LoVo (cell line): Measurements from ENCODE around the gene ESCO1.
A peak's percentile ranks its signal among the peaks of the same experiment; 100 is the strongest.

Experiments
- DNase-seq: peaks from one replicate; pipeline ENCODE4 v3.0.0-alpha.2; 2016; ENCODE audit warnings: low spot score

The ESCO1 gene

DNA sequence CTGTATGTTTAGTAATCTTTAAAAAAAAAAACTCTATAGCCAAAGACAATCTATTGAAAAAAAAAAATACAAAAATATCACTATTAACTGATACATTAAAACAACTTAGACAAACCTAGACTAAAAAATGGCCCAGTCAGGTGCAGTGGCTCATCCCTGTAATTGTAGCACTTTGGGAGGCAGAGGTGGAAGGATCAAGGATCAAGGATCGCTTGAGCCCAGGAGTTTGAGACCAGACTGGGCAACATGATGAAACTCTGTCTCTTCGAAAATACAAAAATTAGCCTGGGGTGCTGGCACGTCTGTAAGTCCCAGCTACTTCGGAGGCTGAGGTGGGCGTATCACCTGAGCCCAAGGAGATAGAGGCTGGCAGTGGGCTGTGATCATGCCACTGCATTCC, 16.1 kb downstream of the ESCO1 start:
- DNase-seq = no peak

GRCh38 chr18:21575656-21576055, 24.8 kb downstream of the ESCO1 start:
- no peak for DNase-seq

GRCh38 chr18:21571772-21572171, 28.7 kb downstream of the ESCO1 start:
- no peak for DNase-seq

- DNase-seq = no peak
Measured at GRCh38 chr18:21559195-21559594, 41.3 kb downstream of the ESCO1 start.

- DNase-seq = no peak
Measured at GRCh38 chr18:21557607-21558253, 42.8 kb downstream of the ESCO1 start.

DNA sequence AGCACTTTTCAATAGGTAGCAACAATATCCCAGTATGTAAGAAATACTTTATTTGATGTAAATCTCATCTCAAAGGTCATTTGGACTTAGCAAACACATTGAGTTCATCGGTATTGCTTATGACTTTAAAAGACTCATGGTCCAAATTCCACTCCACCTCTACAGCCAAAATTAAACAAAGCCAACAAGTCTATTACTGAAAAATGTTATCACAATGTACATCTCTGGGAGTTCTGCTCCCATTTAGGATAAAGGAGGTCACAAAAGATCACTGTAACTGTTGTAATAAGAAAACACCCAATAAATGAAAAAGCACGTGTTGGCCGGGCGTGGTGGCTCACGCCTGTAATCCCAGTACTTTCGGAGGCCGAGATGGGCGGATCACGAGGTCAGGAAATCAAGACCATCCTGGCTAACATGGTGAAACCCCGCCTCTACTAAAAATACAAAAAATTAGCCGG, 50.0 kb downstream of the ESCO1 start:
- no peak for DNase-seq

GRCh38 chr18:21548647-21549046, 51.9 kb downstream of the ESCO1 start:
- no peak for DNase-seq

DNA sequence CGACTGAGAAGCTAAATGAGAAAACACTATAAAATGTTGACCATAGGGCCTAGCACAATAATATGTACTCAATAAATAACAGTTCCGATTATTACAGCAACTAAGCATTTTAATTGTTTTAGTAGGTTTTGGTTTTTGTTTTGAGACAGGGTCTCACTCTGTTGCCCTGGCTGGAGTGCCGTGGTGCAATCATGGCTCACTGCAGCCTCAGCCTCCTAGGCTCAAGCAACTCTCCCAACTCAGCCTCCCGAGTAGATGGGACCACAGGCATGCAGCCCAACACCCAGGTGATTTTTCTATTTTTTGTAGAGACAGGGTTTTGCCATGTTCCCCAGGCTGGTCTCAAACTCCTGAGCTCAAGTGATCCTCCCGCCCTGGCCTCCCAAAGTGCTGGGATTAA, 54.1 kb downstream of the ESCO1 start:
- no peak for DNase-seq

- no peak for DNase-seq
Measured at GRCh38 chr18:21538230-21538629, 62.3 kb downstream of the ESCO1 start.

DNA sequence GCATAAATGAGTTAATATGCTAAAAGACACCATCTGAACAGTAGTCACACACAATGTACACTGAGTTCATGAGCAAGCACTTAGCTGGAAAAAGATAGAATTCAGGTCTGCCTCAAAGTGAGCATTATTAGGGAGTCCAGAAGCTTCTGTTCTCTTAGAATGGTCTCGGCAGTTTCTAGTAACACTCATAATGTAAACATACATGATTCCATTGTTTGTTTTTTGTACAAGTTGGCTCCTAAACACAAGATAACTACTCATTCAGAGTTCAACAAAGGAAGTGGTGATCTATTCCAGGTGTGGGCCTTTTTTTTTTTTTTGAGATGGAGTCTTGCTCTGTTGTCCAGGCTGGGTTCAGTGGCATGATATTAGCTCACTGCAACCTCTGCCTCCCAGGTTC, 66.2 kb downstream of the ESCO1 start:
- no peak for DNase-seq

GRCh38 chr18:21526463-21526862, 74.0 kb downstream of the ESCO1 start:
- no peak for DNase-seq

DNA sequence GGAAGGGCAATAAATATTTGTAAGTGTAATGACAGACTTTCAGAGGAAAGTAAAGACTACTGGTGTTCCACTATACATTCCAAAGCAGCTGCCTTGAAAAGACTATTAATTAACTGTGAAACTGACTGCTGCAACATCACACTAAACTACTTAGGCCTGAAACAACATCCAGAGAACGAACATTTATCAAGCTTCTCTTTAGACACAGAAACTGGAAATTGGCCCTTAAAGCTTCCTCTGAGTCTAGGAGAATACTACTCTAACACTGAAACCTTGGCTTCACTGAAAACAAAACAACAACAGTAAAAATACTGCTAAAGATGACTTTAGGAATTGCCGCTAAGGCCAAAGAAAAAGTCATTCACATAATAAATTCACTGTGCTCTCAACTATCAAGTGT, 74.6 kb downstream of the ESCO1 start:
- no peak for DNase-seq

DNA sequence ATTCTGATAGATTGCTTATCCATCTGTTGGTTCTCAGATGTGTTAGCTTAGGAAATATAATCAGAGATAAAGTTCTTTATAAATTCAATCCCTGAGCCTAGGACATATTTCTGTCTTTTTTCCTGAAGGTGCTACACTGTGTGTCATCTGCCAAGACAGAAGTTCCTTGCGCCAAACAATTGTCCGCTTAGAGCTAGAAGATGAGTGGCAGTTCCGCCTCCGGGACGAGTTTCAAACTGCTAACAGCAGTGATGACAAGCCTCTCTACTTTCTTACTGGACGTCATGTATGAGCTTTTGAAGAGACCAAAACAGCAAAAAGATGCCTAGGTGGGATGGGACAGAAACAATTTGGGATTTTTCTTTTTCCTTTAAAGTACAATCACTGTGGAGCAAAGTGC, 78.0 kb downstream of the ESCO1 start:
- DNase-seq = no peak

GRCh38 chr18:21513741-21514140, 86.8 kb downstream of the ESCO1 start:
- no peak for DNase-seq

DNA sequence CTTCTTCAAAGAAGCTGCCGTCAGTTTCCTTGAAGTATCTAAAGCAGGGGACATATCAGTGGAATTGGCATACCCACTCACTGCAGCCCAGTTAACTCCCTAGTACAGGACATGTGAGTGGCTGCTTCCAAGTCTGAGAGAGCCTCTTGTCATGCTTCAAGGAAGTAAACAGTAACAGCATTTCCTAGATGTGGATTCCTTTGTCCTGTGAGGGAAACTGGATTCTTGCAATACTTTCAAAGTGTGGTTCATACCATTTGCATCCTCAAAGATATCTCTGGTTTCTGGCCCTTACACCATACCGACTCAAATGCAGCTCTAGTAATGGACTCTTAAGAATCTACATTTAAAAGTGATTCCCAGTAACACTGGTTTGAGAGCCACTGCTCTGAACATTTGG, 87.2 kb downstream of the ESCO1 start:
- no peak for DNase-seq

GRCh38 chr18:21509062-21509461, 91.4 kb downstream of the ESCO1 start:
- DNase-seq = no peak

DNA sequence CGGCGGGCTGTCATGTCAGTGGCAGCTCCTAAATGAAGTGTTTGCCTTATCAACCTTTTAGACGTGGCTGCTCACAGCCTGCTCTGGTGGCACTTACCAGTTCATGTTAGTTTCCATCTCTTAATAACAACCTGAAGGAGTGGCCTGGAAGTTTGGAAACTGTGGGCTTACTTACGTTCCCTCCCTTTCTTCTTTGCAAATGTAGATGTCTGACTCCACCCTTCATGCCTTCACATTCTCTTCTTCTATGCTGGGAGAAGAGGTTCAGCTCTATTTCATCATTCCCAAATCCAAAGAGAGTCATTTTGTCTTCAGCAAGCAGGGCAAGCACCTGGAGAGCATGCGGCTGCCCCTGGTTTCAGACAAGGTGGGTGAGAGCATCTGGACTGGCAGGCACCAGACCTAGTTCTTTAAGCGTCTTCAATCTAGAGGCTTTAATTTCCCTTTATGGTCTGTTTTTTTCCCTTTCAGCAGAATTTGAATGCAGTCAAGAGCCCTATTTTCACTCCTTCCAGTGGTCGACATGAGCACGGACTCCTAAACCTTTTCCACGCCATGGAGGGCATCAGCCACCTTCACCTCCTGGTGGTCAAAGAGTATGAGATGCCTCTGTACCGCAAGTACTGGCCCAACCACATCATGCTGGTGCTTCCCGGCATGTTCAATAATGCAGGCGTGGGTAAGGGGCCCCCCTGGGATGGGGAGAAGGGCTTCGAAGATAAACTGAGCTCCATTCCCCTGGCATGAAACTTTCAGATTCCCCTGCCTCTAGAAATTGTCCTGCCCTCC, 92.4 kb downstream of the ESCO1 start:
- no peak for DNase-seq

DNA sequence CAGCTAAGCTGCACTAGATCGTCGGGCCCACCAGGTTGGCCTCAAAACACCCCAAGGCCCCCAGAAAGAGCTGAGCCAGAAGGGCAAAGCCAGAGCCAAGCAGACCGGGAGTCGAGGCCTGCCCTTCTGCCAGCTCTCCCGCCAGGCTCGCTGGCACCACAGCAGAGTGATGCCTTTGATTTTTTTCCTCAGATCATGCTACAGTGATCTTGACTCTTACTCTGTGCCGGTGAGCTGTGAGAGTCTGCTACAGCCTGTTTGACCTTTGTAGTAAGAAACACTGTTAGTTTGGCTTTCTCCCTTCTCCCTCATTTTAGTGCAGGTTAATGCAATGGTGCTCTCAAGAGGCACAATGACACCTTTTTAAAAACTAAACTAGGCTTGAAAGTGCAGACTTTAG, 97.8 kb downstream of the ESCO1 start:
- no peak for DNase-seq

GRCh38 chr18:21499997-21500396, 100.5 kb downstream of the ESCO1 start:
- no peak for DNase-seq

DNA sequence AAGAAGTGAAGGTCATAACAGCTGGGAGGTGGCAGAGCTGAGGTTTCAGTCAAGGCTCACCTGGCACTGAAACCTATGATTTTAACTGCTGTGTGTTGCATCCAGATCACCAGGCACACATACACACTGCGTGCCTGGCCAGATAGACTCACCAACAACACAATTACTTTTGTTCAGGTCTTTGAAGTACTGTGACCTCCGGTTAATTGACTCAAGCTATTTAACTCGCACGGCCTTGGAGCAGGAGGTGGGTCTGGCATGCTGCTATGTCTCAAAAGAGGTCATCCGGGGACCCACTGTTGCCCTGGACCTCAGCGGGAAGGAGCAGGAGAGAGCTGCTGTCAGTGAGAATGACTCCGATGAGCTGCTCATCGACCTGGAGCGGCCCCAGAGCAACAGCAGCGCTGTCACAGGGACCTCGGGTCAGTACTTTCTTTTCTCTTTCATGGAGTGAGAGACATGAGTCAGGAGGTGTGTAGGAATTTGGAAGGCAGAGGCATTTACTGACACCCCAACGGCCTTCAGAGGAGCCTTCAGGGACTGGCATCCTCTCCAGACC, 104.1 kb downstream of the ESCO1 start:
- no peak for DNase-seq

DNA sequence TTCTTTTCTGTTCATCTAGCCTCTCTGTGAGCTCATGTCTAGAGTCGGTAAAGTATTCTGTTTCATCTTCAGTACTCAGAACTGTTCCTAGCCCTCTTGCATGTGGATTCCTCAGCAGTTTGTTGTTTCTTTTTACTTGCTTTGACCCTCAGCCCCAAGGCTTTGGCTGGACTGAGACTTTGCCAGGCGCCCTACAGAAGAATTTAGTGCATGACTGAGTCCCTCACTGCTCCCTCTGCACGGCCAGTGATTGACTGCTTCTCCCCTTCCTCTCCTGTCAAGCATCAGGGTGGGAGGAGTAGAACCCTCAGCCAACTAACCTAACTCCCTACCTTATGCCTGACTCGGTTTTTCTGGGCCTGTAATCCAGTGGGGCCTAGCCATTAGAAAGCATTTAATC, 109.8 kb downstream of the ESCO1 start:
- no peak for DNase-seq

- no peak for DNase-seq
Measured at GRCh38 chr18:21489919-21490495, 110.5 kb downstream of the ESCO1 start.

GRCh38 chr18:21489119-21489750, 111.3 kb downstream of the ESCO1 start:
- DNase-seq = peak; percentile 20
